HCT116 (cell line): Measurements from ENCODE around the gene RPIA.

Experiments
- ZFX ChIP-seq: fragments of 450-650 bp; IDR thresholded peaks from 2 replicates; pipeline ENCODE4 v1.6.1; 2017
- TF ChIP-seq, protein P1 (sequence below), 3 experiments: fragments of 200-600 bp in 1 of 3; sonication (generic) in 1 of 3; IDR thresholded peaks in 2 of 3; conservative IDR thresholded peaks in 1 of 3; 2 replicates each; pipeline ENCODE4 v1.5.1; 2012 to 2017; ENCODE audit warnings: low read depth in 2 of 3, low read length in 2 of 3, antibody characterized with exemption in 1 of 3, borderline replicate concordance in 1 of 3, control low read depth in 1 of 3, mild to moderate bottlenecking in 1 of 3, mixed read lengths in 1 of 3, mixed run types in 1 of 3, moderate library complexity in 1 of 3; ENCODE audit not compliant: insufficient read depth in 1 of 3

DNA sequence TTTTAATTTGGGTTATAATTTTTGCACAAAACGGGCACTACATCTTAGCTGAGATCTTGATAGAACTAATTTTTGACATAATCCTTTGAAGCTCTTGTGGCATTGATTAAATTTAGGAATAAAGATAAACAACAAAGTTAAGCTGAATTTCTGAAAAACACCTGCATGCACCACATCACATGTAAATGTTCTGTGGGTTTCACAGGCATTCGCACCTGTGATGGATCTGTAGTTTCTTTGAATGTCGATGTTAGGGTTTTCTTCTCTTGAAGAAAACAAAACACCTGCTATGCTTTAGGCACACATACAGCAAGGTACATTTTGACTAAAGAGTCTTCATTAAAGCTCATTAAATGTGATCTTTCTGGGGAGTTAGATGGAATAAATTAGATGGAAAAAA lies 60.3 kb downstream of the RPIA start:
- TF ChIP-seq, protein P1, sequence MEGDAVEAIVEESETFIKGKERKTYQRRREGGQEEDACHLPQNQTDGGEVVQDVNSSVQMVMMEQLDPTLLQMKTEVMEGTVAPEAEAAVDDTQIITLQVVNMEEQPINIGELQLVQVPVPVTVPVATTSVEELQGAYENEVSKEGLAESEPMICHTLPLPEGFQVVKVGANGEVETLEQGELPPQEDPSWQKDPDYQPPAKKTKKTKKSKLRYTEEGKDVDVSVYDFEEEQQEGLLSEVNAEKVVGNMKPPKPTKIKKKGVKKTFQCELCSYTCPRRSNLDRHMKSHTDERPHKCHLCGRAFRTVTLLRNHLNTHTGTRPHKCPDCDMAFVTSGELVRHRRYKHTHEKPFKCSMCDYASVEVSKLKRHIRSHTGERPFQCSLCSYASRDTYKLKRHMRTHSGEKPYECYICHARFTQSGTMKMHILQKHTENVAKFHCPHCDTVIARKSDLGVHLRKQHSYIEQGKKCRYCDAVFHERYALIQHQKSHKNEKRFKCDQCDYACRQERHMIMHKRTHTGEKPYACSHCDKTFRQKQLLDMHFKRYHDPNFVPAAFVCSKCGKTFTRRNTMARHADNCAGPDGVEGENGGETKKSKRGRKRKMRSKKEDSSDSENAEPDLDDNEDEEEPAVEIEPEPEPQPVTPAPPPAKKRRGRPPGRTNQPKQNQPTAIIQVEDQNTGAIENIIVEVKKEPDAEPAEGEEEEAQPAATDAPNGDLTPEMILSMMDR (IDR thresholded peaks at IDR 0.05 in 2 of 3, conservative IDR thresholded peaks at IDR 0.05 in 1 of 3; ENCODE audit: borderline replicate concordance in 1 of 3, insufficient read depth in 1 of 3, low read depth in 2 of 3, low read length in 2 of 3), result no peak
- no peak for TF ChIP-seq ZFX
